GM12865 (cell line): ENCODE data around the gene PYDC2.

ENCODE experiments used
- DNase-seq: peaks from one replicate; pipeline ENCODE4 v3.0.0; 2010; ENCODE audit warnings: low read depth
- H3K4me3 ChIP-seq: 2 replicates; pipeline ENCODE4 v1.5.1; 2011; ENCODE audit warnings: mild to moderate bottlenecking, low read depth, low read length, control low read depth
- CTCF ChIP-seq: IDR thresholded peaks from 2 replicates; pipeline ENCODE4 v1.5.1; 2011; ENCODE audit warnings: low read length, control low read depth, low read depth, inconsistent platforms; ENCODE audit not compliant: insufficient read depth; ENCODE audit errors: missing control alignments

Gene PYDC2

DNA sequence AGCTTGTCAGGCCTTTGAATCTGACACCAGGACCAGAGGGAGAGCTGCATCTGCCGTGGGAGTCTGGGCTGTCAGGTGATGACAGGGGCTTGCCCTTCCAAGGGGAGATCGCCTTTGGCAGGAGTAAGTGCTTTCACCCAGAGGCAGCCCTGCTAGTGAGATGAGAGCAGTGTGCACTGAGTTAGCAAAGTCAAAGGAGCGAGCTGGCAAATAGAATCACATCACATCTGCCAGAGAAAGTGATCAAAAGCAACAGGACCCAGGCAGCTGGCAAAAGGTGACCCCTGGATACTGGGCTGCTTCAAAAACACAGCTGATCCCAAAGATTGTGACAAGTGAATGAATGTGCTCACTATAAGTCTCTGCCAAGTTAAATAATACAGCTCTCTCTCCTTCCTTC is 36.1 kb upstream of the PYDC2 start:
- no peak for DNase-seq
- H3K4me3 ChIP-seq: no peak overlapping the region
- TF ChIP-seq CTCF: no peak

DNA sequence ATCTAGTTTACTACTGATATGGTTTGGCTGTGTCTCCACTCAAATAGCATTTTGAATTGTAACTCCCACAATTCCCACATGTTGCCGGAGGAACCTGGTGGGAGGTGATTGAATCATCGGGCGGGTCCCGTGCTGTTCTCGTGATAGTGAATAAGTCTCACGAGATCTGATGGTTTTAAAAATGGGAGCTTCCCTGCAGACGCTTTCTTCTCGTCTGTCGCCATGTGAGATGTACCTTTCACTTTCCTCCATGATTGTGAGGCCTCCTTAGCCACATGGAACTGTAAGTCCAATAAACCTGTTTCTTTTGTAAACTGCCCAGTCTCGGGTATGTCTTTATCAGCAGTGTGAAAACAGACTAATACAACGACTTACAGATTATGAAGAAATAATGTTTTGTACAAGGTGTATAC is 35.6 kb upstream of the PYDC2 start:
- no peak for TF ChIP-seq CTCF
- no peak for DNase-seq
- no peak overlapping the region for H3K4me3 ChIP-seq

DNA sequence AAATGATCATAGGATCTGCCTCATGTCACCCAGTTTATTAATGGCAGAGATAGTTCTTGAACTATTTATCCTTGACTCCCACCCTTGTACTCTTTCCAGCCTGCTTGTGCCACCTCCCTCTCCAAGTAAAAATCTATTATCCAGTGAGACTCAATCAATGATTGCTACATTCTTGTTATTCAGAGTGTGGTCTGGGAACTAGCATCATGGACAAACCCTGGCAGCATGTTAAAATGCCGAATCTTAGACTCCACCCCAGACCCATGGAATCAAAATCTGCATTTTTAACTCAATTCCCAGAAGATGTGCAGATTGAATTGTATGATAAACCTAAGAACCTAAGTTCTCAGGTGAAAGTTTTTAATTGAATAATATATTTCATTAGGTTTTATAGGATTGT is 34.7 kb upstream of the PYDC2 start:
- no peak for TF ChIP-seq CTCF
- no peak for DNase-seq
- no peak overlapping the region for H3K4me3 ChIP-seq

- TF ChIP-seq CTCF: no peak
- no peak for DNase-seq
- no peak overlapping the region for H3K4me3 ChIP-seq
Observed at GRCh38 chr3:191428177-191428576, 32.8 kb upstream of the PYDC2 start.

- H3K4me3 ChIP-seq: no peak overlapping the region
- DNase-seq: no peak
- TF ChIP-seq CTCF: no peak
Observed at GRCh38 chr3:191430103-191430502, 30.9 kb upstream of the PYDC2 start.

DNA sequence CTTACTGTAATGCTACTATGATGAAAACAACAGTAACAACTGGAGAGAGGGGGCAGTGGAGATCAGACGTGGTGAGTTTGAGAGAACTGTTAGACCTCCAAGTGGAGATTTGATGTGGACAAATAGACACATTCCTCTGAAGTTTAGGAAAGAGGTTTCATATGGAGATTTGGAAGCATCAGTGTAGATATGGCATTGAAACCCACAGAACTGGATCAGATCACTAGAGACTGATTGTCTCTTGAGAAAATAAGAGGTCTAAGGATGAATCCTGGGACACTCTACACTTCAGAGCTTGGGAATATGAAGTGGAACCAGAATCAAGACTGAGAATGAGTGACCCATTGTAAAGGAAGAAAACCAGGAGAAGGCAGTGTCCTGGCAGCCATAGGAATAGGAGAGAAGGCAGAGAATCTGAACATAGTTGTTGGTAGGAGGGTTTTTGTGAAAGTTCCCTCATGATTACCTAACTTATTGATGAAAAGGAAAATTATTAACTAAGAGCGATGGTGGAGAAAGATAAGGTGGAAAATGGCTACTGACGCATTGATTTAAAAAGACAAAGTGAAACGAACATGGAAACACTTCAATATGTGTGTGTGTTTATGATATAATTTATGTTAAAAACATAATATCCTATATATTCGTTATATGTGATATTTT is 29.7 kb upstream of the PYDC2 start:
- no peak for TF ChIP-seq CTCF
- H3K4me3 ChIP-seq: no peak overlapping the region
- DNase-seq: no peak

- no peak for DNase-seq
- no peak for TF ChIP-seq CTCF
- H3K4me3 ChIP-seq: no peak overlapping the region
Observed at GRCh38 chr3:191432162-191432561, 28.8 kb upstream of the PYDC2 start.
